HG03175 (cell line): ENCODE measurements around the gene PTPN3.
A peak's percentile ranks its signal among the peaks of the same experiment; 100 is the strongest.

ENCODE experiments used
- ATAC-seq: cut with Tn5 transposase; IDR thresholded peaks from one replicate; pipeline ENCODE4 v1.9.1; 2021; ENCODE audit warnings: mild to moderate bottlenecking, moderate library complexity; ENCODE audit not compliant: unreplicated experiment

The PTPN3 gene

DNA sequence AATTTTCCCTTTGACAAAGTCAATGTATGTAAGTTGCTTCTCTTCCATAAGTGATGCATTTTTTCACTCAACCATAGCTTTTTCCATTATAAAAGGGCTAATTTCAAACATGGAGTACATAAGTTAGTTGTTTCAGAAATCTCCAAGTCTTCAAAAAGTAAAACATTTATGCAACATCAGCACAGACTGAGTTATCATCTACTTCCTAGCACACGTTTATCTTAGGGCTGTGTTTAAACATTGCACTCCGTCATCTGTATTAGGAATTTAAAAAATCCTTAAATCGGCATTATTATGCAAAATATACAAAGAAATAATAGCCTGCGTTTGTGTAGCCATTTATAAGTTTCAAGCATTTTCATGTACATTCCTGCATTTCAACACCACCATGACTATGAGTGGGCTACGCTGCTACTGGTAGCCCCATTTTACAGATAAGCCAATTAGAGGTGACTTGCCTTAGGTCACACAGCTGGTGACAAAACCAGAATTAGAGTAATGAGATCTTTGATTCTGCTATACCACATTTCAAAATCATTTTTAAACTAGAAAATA is 43.4 kb downstream of the PTPN3 start:
- no peak for ATAC-seq

DNA sequence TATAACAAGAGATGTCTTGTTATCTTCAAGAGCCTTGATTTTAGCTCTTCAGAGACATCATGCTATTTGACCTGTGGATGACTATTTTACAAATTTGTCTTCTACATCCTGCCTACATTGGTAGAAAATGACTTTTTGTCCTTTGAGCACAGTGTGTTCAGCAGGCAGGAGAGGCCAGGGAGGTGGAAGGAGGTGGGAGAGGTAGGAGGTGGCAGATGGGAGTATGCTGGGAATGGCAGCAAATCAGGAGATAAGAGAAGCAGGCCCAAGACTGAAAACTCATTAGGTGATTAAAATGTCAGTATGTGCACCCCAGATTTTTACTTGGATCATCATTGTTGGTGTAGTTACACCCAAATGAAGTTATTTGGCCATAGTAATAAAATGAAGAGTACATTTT is 44.1 kb downstream of the PTPN3 start:
- ATAC-seq, result no peak

DNA sequence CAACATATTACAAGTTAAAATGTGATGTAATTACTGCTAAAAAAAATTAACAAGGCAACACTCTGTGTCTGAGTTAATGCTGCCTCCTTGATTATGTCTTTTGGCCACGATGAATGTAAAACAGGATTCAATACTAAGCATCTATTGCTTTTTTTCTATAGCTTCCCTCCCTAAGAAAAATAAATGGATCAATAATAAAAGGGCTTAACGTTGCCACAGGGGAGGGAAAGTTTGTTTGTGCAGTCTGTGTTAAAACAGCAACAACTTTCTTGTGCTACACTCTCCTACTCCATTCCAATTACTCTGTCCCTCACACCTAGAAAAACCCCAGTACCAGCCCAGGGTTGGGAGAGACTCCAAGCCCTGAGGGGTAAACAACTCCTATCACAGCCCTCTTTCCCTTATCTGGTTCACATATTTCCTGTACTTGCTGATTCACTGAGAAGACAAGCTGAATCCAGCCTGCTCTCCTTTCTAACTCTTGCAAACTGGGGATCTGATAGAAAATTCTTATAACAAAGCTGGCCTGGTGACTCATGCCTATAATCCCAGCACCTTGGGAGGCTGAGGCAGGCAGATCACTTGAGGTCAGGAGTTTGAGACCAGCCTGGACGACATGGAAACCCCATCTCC is 44.8 kb downstream of the PTPN3 start:
- no peak for ATAC-seq

DNA sequence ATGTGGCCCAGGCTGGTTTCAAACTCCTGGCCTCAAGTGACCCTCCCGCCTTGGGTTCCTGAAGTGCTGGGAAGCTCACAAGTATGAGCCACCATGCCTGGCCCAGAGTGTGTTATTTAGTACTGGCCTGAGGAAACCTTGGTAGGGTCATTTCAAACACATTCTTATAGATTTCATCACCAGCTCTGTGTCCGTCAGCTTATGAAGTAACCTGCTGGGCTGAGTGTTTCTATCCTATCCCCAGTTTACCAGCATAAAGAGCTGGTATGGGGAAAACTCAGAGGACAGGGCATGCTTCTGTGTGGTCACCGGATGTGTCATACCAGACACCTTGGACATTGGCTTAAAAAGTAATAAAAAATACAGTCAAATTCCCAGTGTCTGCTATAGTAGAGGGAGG is 45.3 kb downstream of the PTPN3 start:
- ATAC-seq, result no peak

DNA sequence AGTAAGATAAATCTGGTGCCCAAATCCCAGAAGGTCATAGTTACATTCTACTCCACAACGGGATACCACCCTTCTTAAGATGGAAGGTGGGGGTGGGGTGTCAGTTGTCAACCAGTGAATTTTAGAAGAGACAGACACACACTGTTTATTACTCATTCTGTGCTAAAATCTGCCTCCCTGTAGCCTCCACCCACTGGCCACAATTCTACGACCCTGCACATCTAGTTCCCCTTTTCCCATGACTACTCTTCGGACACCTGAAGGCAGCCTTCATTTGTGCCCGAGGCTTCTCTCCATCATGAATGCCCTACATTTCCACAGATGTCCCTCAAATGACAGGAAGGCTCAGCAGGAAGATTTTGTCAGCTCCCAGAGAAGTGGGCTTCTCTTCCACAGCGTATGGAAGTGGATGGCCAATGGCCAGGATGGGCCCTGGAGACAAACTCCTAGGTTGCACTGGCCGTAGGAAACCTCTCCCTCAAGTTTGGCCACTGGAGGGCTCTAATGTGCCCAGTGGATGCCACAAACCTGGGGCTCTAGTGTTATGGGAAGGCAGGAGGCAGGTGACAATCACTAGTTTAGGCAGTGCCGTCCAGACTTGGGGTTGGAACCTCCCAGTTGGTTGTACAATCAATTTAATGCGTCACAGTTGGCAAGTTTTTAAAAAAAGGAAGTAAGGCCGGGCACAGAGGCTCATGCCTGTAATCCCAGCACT is 46.6 kb downstream of the PTPN3 start:
- ATAC-seq, result no peak

DNA sequence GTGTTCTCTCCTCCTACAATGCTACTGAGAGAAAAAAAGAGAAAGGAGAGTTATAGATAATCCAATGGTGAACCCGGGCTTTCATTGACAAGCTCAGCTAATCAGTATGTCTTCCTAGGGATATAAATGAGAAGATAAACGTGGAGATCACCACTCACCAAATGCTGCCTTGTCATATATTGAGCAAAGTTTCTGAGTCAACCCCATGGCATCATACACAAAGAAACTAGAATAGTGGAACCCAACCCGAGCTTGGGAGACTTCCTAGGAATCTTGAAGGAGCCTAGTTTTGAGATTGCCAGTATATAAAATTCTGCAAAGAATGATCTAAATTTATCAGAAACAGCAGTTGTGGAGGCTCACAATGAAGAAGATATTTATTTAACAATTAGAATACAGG is 47.8 kb downstream of the PTPN3 start:
- ATAC-seq, result no peak

DNA sequence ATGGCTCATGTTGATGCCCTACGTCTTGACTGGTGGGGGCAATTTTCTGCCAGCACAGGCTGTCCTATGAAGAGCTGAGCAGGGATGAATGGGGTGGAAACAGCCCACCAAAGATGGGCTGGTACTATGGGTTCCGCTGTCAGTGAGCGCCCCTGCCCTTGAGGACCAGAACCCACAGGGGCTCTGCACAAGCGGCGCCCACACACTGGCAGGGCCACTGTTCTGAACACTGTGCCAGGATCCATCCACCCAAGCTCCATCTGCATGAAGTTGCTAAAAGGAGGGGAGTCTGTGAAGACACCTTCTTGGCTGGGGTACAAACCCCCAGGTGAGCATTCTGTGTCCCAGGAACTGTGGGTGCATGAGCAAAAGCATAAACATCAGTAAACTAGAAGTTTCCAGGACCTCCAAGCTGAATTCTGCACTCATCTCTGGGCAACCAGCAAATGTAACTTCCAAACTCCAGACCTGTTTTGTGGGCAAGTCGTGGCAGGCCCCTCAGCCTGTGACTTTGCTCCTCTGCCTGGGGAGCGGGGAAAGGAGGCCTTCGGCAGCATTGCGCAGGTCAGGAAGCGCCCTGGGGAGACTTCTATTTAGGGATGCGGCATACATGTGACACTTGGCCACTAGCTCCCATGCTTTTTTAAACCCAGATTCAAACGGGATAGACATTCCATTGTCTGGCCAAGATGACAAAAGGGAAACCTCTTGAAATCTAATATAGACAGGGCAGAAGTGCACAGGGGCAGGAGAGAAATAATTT is 48.9 kb downstream of the PTPN3 start:
- ATAC-seq, result no peak

DNA sequence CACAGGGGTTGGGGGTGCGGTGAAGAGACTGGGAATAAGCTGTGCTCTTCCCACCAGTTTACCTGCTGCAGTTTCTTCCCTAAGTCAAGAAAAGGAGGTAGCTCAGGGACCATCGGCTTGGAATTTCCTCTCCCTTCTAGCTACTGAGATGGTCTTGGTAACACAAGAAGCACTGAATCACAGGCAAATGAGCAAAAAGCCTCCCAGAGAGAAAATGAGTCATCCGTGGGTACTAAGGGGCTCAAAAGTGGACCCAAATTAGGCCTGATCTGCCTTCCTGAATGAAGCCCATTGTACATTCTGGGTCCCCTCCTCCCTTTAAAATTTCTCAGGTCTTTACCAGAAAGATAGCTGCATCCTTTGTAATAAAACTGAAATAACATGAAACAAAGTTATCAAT is 49.9 kb downstream of the PTPN3 start:
- no peak for ATAC-seq

DNA sequence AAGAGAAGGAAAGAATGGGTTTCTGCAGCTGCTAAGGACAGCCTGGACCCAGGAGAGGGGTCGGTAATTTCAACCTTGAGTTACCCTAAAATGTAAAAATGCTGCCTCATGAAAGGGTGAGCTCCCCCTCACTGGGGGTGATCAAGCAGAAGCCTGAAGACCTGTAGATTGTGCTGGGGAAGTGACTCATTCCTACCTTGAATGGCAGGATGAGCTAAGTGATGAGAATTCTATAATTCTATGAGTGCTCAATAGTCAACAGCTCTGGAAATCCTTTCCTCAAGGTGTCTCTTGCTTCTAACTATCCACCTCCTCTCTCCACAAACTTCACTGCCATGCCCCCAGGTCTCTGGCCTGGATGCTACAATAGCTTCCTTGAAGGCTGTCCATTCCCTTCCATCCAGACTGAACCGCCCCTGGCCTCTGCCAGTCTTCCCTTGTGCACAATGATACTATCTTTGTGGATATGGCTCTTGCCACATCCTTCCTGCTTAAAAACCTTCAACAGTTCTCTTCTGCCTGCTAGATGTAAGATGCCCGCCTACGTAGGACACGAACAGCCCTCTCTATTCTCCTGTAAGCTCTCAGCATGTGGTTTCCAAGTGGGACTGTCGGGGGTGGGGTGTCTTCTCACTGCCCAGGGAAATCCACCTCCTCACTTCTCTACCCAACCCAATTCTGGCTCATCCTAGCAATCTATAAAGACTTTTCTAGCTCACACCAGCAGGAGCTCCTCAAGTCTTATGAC is 50.6 kb downstream of the PTPN3 start:
- no peak for ATAC-seq

DNA sequence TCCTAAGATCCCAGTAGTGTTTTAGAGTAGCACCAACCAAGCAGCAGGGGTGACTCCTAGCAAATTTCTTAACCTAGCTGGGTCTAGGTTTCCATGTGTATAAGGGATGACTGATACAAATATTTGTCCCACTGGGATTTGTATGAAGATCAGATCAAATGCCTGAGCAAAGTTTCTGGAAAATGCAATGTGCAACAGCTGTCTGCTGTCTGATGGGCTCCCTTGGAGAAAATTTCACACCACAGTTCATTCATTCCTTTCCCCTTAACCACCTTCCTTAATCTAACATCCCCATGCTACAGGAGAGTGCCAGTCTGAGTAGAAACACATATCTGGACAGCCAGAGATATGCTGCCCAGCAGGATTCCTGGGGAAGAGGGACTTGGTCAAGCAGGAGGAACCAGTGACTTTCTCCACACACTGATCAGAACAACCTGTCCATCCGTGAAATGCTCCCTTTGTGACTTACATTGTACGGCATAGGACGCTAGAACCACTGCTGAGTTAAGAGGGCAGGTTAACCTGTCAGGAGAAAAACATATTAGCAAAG is 53.3 kb downstream of the PTPN3 start:
- no peak for ATAC-seq

DNA sequence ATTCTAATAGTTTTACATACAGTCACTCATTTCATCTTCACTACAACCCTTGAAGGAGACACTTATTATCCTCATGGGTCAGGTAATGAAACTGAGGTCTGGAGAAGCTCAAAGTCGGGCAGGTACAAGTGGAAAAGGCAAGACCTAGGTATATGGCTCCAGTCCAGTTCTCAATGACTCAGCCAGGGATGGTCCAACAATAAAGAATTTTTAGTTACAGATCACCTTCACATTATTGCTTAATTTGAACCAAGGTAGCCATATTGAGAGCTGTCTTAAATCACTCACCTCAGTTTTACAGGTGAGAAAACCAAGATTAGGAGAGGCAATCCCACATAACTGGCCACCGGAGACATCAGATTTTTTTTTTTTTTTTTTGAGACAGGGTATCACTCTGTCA is 55.4 kb downstream of the PTPN3 start:
- ATAC-seq, result no peak

DNA sequence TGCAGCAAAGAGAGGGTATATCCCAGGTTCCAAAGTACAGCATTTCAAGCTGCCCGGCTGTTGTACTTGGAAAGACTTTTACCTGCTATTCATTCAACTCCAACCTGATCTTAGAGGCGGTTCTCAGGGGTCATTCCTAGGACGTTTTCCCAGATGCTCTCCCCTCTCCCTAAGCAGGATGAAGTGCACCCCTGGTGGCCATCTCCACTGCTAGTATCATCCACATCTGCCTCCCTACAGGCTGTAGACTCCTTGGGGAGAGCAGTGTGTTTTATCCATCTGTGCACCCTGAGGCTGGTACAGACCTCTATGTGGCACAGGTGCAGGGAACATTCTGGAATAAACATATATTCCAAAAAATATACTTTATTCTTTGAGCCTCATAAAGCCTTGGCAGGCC is 56.8 kb downstream of the PTPN3 start:
- ATAC-seq, result no peak

DNA sequence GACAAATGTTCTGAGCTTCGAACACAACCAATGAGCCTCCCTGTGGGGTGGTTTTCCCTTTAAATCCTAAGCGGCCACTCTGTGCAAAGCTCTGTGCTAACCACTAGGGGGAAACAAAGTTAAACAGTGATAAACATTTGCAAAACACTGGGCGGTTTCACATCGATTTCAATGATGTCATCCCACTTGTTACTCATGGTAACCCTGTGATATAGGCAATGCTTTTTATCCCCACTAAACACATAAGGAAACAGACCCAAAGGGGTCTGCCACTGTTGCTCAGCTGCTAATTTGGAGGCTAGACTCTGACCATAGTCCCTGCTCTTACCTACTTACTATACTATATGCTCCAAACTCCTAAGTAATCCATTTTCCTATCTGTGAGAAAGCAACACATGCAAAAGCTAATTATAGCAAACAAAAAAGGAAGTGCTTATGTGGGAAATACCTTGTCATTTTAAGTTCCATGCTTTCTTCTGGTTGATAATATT is 57.3 kb downstream of the PTPN3 start:
- peak; percentile 95 for ATAC-seq

DNA sequence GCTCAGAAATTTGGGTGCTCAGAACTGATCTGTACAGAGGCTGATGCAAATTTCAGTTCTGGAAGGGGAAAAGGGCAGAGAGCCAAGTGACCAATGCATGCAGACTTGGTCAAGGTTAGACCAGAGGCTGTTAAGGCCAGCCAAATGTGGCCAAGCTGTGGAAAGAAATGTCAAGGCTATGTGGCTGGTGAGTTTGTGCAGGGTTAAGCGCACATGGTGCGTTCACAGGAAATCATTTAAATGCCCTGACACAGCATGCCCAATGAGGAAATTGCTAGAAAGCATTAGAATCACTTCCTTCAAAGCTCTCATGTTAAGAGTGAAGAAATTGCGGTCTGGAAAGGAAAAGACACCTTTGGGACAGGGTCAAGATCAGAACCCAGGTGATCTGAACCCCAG is 58.0 kb downstream of the PTPN3 start:
- ATAC-seq, result peak; percentile 41

DNA sequence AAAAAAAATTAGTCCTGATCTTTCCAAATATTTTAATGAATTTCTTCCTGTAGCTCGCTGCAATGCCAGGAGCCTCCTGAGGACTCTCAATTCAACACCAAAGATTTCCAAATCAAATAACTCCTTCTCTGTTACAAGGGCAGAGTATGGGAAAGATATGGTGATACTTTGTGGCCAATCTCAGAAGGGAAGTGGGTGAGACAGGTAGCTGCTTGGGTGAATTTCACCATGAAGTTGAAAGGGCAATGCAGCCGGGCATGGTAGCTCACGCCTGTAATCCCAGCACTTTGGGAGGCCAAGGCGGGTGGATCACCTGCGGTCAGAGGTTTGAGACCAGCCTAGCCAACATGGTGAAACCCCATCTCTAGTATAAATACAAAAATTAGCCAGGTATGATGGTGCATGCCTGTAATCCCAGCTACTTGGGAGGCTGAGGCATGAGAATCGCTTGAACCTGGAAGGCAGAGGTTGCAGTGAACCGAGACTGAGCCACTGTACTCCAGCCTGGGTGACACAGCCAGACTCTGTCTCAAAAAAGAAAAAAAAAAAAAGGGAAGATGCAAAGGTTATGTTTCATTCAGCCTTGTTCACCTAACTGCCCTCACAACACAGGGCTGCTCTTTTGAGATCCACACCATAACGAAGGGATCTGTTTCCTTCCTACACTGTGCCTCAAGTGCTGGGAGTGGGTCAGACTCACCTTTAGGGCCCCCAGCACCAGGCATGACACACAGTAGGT is 58.6 kb downstream of the PTPN3 start:
- peak; percentile 4 for ATAC-seq

DNA sequence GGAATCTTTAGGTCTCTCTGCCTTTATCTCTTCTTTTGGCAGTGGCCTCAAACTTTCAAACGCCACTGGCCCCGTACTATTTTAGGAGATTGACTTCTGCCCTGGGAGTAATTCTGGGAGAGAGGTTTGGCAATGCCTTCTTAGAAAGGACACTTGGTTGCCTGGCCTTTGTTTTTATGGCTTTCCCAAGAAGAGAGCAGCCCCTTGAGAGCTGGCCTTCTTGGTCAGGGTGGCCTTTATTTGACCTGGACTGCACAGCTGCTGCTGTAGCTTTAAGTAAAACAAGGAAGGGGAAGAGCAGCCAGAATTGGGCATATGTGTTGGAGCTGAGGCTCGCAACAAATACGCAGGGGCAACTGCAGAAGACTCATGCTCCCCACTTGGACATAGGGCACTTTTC is 60.8 kb downstream of the PTPN3 start:
- no peak for ATAC-seq

DNA sequence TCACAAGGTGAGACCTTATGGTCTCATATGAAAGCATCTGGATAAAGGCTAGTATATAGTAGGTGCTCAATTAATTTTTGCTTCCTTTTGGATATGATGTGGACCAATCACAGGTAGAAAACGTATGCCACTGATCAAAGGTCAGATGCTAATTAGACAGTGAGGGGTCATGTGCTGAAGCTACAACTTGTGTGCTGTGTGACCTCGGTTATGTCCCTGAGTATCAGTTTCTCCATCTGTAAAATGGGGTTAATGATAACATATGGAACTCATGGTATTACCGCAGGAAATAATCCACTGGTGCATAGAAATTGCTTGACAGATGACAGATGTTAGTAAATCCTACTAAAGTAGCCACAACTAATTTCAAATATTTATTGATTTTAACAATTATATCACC is 62.0 kb downstream of the PTPN3 start:
- ATAC-seq, result no peak

DNA sequence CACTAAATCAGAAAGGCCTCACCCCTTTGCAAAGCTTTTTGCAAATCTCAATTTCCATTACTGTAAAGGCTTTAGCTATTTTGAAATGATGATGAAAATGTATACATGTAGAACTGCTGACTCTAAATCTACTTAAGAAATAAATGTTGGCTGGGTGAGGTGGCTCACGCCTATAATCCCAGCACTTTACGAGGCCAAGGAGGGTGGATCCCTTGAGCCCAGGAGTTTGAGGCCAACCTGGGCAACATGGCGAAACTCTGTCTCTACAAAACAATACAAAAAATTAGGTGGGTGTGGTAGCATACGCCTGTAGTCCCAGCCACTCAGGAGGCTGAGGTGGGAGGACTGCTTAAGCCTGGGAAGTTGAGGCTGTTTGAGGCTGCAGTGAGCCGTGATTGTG is 64.6 kb downstream of the PTPN3 start:
- no peak for ATAC-seq

DNA sequence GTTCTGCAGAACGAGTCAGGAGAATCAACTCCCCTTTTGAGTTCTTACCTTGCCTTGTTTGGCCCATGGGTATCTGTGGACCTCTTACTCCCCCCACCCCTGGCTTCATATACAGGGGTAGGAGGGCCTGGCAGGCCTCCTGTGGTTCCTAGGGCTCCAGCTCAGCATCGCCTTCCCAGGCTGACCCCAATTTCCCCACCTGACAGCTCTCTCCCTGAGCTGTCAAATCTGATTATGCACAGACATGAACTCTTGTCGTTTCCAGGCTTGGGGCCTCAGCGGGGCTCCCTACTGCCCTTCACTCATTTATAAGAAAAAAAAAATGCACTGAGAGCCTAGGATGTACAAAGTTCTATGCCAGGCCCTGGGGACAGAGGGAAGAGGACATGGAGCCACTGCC is 67.9 kb downstream of the PTPN3 start:
- no peak for ATAC-seq

DNA sequence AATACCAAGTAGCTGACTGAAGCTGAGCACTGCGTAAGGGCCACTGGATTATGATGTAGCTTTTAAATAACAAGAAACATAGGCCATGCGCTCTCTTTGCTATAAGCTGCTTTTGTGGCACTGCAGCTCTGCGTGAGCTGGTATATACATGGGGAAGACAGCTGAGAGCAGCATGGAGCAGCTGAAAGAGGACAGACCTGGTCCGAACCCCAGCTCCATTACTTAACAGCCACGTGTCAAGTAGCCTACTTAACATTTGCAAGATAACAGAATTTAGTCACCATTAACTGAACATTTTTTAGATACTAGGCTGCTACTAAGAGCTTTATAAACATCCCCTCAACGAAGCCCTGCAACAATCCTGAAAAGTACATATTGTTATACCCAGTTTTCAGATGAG is 69.3 kb downstream of the PTPN3 start:
- ATAC-seq, result no peak
